Liver (tissue), 9 donors: ENCODE data around the gene RHBDF2. TPM values are rescaled to one million over a fixed set of nuclear protein-coding genes. Genes with fewer than 3 reads are reported as not detected.

ENCODE experiments used
- DNase-seq: peaks from one replicate; pipeline ENCODE4 v3.0.0-alpha.2; 2017; ENCODE audit warnings: low spot score
- H3K27ac ChIP-seq, 2 donors: one replicate each; pipeline ENCODE4 v1.7.0; 2013; ENCODE audit warnings: inconsistent platforms in 2 of 2, low read length in 2 of 2, control low read depth in 1 of 2, low read depth in 1 of 2, mild to moderate bottlenecking in 1 of 2
- H3K27me3 ChIP-seq, 4 donors: one replicate each; pipeline versions ENCODE4 v1.6.1 to v1.7.0; 2013; ENCODE audit warnings: low read length in 3 of 4, inconsistent platforms in 1 of 4, mild to moderate bottlenecking in 1 of 4, moderate library complexity in 1 of 4; ENCODE audit not compliant: control insufficient read depth in 4 of 4, insufficient read depth in 4 of 4
- H3K36me3 ChIP-seq, 4 donors: one replicate each; pipeline versions ENCODE4 v1.6.1 to v1.7.0; 2013; ENCODE audit warnings: low read length in 3 of 4, mild to moderate bottlenecking in 3 of 4, low read depth in 1 of 4, moderate library complexity in 1 of 4; ENCODE audit not compliant: control insufficient read depth in 4 of 4, insufficient read depth in 3 of 4
- H3K4me1 ChIP-seq, 4 donors: one replicate each; pipeline versions ENCODE4 v1.6.1 to v1.7.0; 2013; ENCODE audit warnings: low read length in 3 of 4, mild to moderate bottlenecking in 3 of 4, moderate library complexity in 1 of 4; ENCODE audit not compliant: control insufficient read depth in 4 of 4, insufficient read depth in 4 of 4
- H3K4me3 ChIP-seq, 3 donors: one replicate each; pipeline versions ENCODE4 v1.6.1 to v1.7.0; 2013; ENCODE audit warnings: low read length in 3 of 3, control low read depth in 1 of 3, low read depth in 1 of 3, mild to moderate bottlenecking in 1 of 3
- H3K9ac ChIP-seq, 2 donors: one replicate each; pipeline ENCODE4 v1.7.0; 2013; ENCODE audit warnings: low read length in 2 of 2, mild to moderate bottlenecking in 2 of 2, moderate library complexity in 2 of 2, control low read depth in 1 of 2, low read depth in 1 of 2
- H3K9me3 ChIP-seq, 4 donors: one replicate each; pipeline versions ENCODE4 v1.6.1 to v1.7.0; 2013; ENCODE audit warnings: low read length in 3 of 4; ENCODE audit not compliant: control insufficient read depth in 4 of 4
- EGR1 ChIP-seq, 2 donors: IDR thresholded peaks; 2 replicates each; pipeline ENCODE4 v1.6.1; 2016 to 2018; ENCODE audit warnings: antibody characterized with exemption in 2 of 2, low read depth in 2 of 2
- FOXA1 ChIP-seq: IDR thresholded peaks from 2 replicates; pipeline ENCODE4 v1.6.1; 2016; ENCODE audit warnings: antibody characterized with exemption
- FOXA2 ChIP-seq: IDR thresholded peaks from 2 replicates; pipeline ENCODE4 v1.6.1; 2016; ENCODE audit warnings: antibody characterized with exemption
- GABPA ChIP-seq, 2 donors: IDR thresholded peaks in 1 of 2; conservative IDR thresholded peaks in 1 of 2; 2 replicates each; pipeline ENCODE4 v1.6.1; 2016; ENCODE audit warnings: antibody characterized with exemption in 2 of 2, mild to moderate bottlenecking in 1 of 2, moderate library complexity in 1 of 2
- HNF4A ChIP-seq, 2 donors: conservative IDR thresholded peaks; 2 replicates each; pipeline ENCODE4 v1.6.1; 2016; ENCODE audit warnings: antibody characterized with exemption in 2 of 2, mild to moderate bottlenecking in 2 of 2
- HNF4G ChIP-seq: IDR thresholded peaks from 2 replicates; pipeline ENCODE4 v1.6.1; 2016; ENCODE audit warnings: antibody characterized with exemption
- JUND ChIP-seq, 2 donors: IDR thresholded peaks; 2 replicates each; pipeline ENCODE4 v1.6.1; 2016; ENCODE audit warnings: antibody characterized with exemption in 2 of 2
- MAX ChIP-seq: IDR thresholded peaks from 2 replicates; pipeline ENCODE4 v1.6.1; 2016; ENCODE audit warnings: antibody characterized with exemption
- NR2F2 ChIP-seq: IDR thresholded peaks from 2 replicates; pipeline ENCODE4 v1.6.1; 2016; ENCODE audit warnings: antibody characterized with exemption
- RAD21 ChIP-seq, 2 donors: IDR thresholded peaks; 2 replicates each; pipeline ENCODE4 v1.6.1; 2016; ENCODE audit warnings: antibody characterized with exemption in 2 of 2, mild to moderate bottlenecking in 2 of 2
- REST ChIP-seq: IDR thresholded peaks from 2 replicates; pipeline ENCODE4 v1.6.1; 2016; ENCODE audit warnings: antibody characterized with exemption, mild to moderate bottlenecking
- RXRA ChIP-seq, 2 donors: IDR thresholded peaks; 2 replicates each; pipeline ENCODE4 v1.6.1; 2017 to 2018; ENCODE audit warnings: antibody characterized with exemption in 2 of 2, mild to moderate bottlenecking in 1 of 2
- SP1 ChIP-seq: IDR thresholded peaks from 2 replicates; pipeline ENCODE4 v1.6.1; 2018; ENCODE audit warnings: antibody characterized with exemption, mild to moderate bottlenecking
- YY1 ChIP-seq: IDR thresholded peaks from 2 replicates; pipeline ENCODE4 v1.6.1; 2016; ENCODE audit warnings: antibody characterized with exemption, mild to moderate bottlenecking
- ZBTB33 ChIP-seq: IDR thresholded peaks from 2 replicates; pipeline ENCODE4 v1.6.1; 2016; ENCODE audit warnings: antibody characterized with exemption
- WGBS: extraction: QIAGEN DNeasy Blood & Tissue Kit; methylation state at CpG from one replicate; pipeline ENCODE4 v1.1.7; 2013; 5-methylcytosine and 5-hydroxymethylcytosine counted together
- polyA plus RNA-seq, 2 donors: library from polyadenylated mRNA; stranded (reverse) in 1 of 2; unstranded in 1 of 2; fragments of 200-250 nt in 1 of 2; fragments of >200 nt in 1 of 2; fragmentation: Nextera tagmentation in 1 of 2; extraction: Ambion mirVana in 1 of 2; gene quantifications; one replicate each; pipeline versions ENCODE4 v1.2.1 to v1.2.3, GENCODE V29; 2013 to 2015
- total RNA-seq, 2 donors: library from RNA; depleted of rRNA; stranded (reverse); fragments of >200 nt; gene quantifications; one replicate each; pipeline ENCODE4 v1.2.3, GENCODE V29; 2014
- TF ChIP-seq, protein P1 (sequence below): fragments of 150-350 bp; IDR thresholded peaks from 2 replicates; pipeline ENCODE4 v1.5.1; 2017; ENCODE audit warnings: improper control_type of control experiment, low read depth, low read length; ENCODE audit not compliant: missing input control
- TF ChIP-seq, protein P2 (sequence below): IDR thresholded peaks from 2 replicates; pipeline ENCODE4 v1.6.1; 2016; ENCODE audit warnings: antibody characterized with exemption
- donor health status: healthy.
- donor health status: healthy.
- donor health status: healthy.
- donor health status: healthy.
- donor health status: healthy.

The RHBDF2 gene
- total and polyA plus RNA-seq, 4 donors: 2.9 to 6.7 (median 4.6) TPM

DNA sequence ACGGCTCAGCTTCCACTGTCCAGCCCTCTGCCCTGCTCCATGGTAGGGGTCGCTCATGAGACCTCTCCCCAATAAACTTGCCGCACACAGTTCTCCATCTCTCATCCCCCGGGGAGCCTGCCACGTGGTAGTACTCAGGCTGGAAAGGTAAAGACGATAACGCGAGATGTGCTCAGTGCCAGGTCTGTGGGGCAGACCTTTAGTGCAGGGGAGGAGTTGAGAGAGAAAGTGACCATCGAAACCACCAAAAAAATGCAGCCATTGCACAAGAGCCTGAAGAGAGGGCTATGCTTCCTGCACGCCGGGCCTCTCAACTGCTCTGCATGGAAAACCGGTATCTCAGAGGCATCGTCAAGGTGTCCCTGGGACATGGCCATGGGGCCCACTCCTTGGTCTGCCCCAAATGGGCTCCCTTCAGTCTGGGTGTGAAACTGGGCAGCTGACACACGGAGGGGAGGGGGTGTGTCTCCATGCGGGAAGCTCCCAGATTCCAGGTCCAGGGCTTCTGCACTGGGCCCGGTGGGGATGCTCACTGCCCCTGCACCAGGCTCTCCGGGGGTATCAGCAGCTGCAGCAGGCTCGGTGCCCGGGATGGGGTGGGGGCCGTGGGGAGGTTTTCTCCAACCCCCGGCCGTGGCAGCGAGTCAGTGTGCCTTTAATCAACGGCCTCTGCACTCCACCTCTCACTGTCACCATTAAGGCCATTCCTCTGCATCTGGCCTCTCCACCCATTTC is 38.5 kb downstream of the RHBDF2 start:
- H3K4me1 ChIP-seq: peaks cover 0 to 4% (median 0%) of the 10 kb centered on the region in 4 donors
- H3K27me3 ChIP-seq: no peaks in the 10 kb centered on the region
- no peak overlapping the region for H3K4me3 ChIP-seq
- H3K36me3 ChIP-seq: no peaks in the 10 kb centered on the region
- TF ChIP-seq ZBTB33 (no peak), HNF4G (no peak), NR2F2 (no peak), JUND (IDR thresholded peaks at IDR 0.05) (no peak), EGR1 (IDR thresholded peaks at IDR 0.05; ENCODE audit: low read depth in 2 of 2) (no peak)
- 82% methylated on average over 24 of the region's 24 CpGs for WGBS
- H3K9me3 ChIP-seq: no peaks in the 10 kb centered on the region
- DNase-seq: no peak
- H3K27ac ChIP-seq: no peak overlapping the region
- no peak overlapping the region for H3K9ac ChIP-seq

DNA sequence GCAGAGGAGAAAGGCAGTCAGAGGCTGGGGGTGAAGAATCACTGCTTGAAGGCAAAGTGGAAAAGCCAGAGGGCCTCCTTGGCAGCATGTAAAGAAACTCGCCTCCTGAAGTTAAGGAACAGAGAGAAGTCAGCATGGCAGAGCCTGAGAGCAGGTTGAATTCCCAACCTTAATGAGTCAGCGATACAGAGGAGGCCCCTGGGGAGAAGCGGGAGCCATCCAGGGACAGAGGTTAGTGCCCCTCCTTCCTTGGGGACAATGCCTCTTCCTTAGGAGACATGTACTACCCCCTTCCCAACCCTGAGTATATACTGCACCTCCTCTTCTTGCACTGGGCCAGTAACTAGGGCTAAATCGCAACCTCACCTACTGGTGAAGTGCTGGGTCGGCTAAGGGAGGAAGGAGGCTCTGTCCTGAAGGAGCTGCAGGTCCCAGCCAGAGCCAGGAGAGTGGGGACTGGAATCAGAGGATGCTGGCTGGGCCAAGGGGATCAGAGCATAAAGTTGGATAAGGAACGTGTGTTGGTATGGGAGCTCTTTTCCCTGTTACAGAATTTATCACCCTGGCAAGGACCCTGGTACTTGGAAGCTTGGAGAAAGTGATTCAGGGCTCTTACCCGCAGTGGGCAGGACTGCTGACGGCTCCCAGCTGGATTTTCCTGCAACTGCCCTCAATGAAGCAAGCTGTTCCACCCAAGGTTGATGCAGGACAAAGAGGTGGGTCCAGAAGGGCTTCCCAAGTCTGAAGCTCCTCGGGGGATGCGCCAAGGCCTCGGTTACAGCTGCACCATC is 39.3 kb downstream of the RHBDF2 start:
- Histone ChIP-seq H3K9ac (no peak overlapping the region), H3K4me3 (no peak overlapping the region), H3K36me3 (no peaks in the 10 kb centered on the region), H3K9me3 (no peaks in the 10 kb centered on the region), H3K27ac (no peak overlapping the region), H3K4me1 (peaks cover 0 to 4% (median 0%) of the 10 kb centered on the region in 4 donors), H3K27me3 (no peaks in the 10 kb centered on the region)
- no peak for DNase-seq
- 89% methylated on average over 11 of the region's 11 CpGs for WGBS
- TF ChIP-seq NR2F2: no peak
- no peak for TF ChIP-seq RXRA (IDR thresholded peaks at IDR 0.05)
- TF ChIP-seq EGR1 (IDR thresholded peaks at IDR 0.05; ENCODE audit: low read depth in 2 of 2): no peak
- no peak for TF ChIP-seq FOXA1
- no peak for TF ChIP-seq YY1
- TF ChIP-seq, protein P1, sequence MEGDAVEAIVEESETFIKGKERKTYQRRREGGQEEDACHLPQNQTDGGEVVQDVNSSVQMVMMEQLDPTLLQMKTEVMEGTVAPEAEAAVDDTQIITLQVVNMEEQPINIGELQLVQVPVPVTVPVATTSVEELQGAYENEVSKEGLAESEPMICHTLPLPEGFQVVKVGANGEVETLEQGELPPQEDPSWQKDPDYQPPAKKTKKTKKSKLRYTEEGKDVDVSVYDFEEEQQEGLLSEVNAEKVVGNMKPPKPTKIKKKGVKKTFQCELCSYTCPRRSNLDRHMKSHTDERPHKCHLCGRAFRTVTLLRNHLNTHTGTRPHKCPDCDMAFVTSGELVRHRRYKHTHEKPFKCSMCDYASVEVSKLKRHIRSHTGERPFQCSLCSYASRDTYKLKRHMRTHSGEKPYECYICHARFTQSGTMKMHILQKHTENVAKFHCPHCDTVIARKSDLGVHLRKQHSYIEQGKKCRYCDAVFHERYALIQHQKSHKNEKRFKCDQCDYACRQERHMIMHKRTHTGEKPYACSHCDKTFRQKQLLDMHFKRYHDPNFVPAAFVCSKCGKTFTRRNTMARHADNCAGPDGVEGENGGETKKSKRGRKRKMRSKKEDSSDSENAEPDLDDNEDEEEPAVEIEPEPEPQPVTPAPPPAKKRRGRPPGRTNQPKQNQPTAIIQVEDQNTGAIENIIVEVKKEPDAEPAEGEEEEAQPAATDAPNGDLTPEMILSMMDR: no peak
- no peak for TF ChIP-seq ZBTB33
- TF ChIP-seq SP1: no peak
- TF ChIP-seq HNF4G: no peak
- TF ChIP-seq JUND (IDR thresholded peaks at IDR 0.05): no peak
- TF ChIP-seq GABPA (IDR thresholded peaks at IDR 0.05 in 1 of 2, conservative IDR thresholded peaks at IDR 0.05 in 1 of 2): no peak
- no peak for TF ChIP-seq RAD21 (IDR thresholded peaks at IDR 0.05)
- TF ChIP-seq, protein P2, sequence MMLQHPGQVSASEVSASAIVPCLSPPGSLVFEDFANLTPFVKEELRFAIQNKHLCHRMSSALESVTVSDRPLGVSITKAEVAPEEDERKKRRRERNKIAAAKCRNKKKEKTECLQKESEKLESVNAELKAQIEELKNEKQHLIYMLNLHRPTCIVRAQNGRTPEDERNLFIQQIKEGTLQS: no peak
- TF ChIP-seq FOXA2: no peak
- no peak for TF ChIP-seq HNF4A (conservative IDR thresholded peaks at IDR 0.05)
- TF ChIP-seq MAX: no peak
- TF ChIP-seq REST: no peak
